Right lobe of liver (tissue), 6 donors: ENCODE measurements around the gene SLC24A3. TPM values are rescaled to one million over a fixed set of nuclear protein-coding genes. Genes with fewer than 3 reads are reported as not detected.

Source experiments
- ATAC-seq, 4 donors: fragments of 200-7000 bp; cut with Tn5 transposase; one replicate each; pipeline ENCODE4 v1.9.1; 2020; ENCODE audit warnings: mild to moderate bottlenecking in 4 of 4, moderate library complexity in 4 of 4
- DNase-seq, 3 donors: peaks; one replicate each; pipeline ENCODE4 v3.0.0-alpha.2; 2020
- H3K27ac ChIP-seq, 3 donors: fragments of 200-600 bp; one replicate each; pipeline ENCODE4 v1.8.0; 2022
- H3K27me3 ChIP-seq, 2 donors: fragments of 200-600 bp; one replicate each; pipeline ENCODE4 v1.8.0; 2022
- H3K36me3 ChIP-seq, 4 donors: fragments of 200-600 bp; sonication (generic) in 1 of 4; one replicate each; pipeline versions ENCODE4 v1.5.1 to v1.8.0; 2017 to 2022; ENCODE audit warnings: control low read depth in 1 of 4
- H3K4me1 ChIP-seq, 4 donors: fragments of 200-600 bp; sonication (generic) in 1 of 4; one replicate each; pipeline versions ENCODE4 v1.5.1 to v1.8.0; 2017 to 2022; ENCODE audit warnings: control low read depth in 1 of 4
- H3K4me3 ChIP-seq, 3 donors: fragments of 200-600 bp; one replicate each; pipeline ENCODE4 v1.8.0; 2022
- H3K9me3 ChIP-seq, 4 donors: fragments of 200-600 bp; sonication (generic) in 1 of 4; one replicate each; pipeline versions ENCODE4 v1.5.1 to v1.8.0; 2017 to 2022; ENCODE audit warnings: control low read depth in 1 of 4
- POLR2A ChIP-seq: fragments of 450-650 bp; IDR thresholded peaks from one replicate; pipeline ENCODE4 v1.6.1; 2017; ENCODE audit warnings: antibody characterized with exemption, mild to moderate bottlenecking
- WGBS: methylation state at CpG from one replicate; pipeline ENCODE4 v1.1.6; 2018; ENCODE audit warnings: low coverage, low lambda C conversion rate; ENCODE audit not compliant: insufficient coverage; ENCODE audit errors: missing lambda C conversion rate; 5-methylcytosine and 5-hydroxymethylcytosine counted together
- intact Hi-C, 2 donors: fragments of 100-400 bp; cut with DNase I; formaldehyde crosslinking; loops; one replicate each; pipeline versions ENCODE4 v1.11.2 to v1.14.1; 2022
- total RNA-seq, 6 experiments: library from RNA; depleted of rRNA in 2 of 6; stranded (reverse); fragments of >200 nt in 2 of 6; fragmentation: NEBNext Ultra II Directional in 3 of 6; extraction: Animal tissue kit (Norgen Biotek cat#: 25700) in 3 of 6; gene quantifications; one replicate each; pipeline versions ENCODE4 v1.1.0 to v1.2.4, GENCODE V29; 2016 to 2023
- TF ChIP-seq, protein P1 (sequence below), 4 donors: fragments of 200-600 bp in 3 of 4; fragments of 450-650 bp in 1 of 4; IDR thresholded peaks; one replicate each; pipeline versions ENCODE4 v1.5.1 to v1.8.0; 2016 to 2022; ENCODE audit warnings: antibody characterized with exemption in 4 of 4, mild to moderate bottlenecking in 2 of 4
- donor health status: DM: no; HTN: yes; CAD: no.
- donor health status: DM: no; HTN: no; CAD: no.
- donor health status: DM: no; HTN: no; CAD: no.
- donor health status: DM: no; HTN: yes; CAD: no.
- donor health status: DM: no; HTN: yes; CAD: no.

Gene SLC24A3
- total RNA-seq, 6 experiments from 2014 or later, result 0.06 to 0.49 (median 0.27) TPM

DNA sequence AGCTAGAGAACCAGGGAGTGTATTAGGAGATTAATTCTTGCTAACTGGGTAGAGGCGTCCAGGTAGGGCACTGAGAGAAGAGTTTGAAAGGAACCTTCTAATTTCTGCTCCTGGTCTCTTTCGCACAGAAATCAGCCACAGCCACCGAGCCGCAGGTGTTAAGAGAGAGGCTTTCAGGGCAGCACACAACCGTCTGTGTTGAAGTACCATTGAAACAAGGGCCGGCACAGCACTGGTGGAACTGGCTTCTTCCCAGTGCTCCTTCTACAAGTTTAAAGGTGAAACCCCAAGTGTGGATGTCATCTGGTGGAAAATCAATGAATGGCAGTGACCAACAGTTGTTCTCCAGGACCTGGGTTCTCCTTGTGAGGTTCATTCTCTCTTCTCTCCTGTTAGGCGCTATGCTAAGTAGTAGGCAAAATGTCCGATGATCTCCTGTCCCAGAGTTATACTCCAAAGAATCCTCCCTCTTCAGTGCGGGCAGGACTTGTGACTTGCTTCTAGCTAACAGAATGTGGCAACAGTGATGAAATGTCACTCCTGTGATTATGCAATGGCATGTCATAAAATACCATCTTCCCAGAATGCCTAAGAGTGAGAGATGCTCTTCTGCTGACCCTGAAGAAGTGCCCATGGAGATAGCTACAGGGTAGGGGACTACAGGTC lies 530.7 kb downstream of the SLC24A3 start:
- no peaks in the 10 kb centered on the region for H3K4me1 ChIP-seq
- intact Hi-C loops, result no loop called here
- DNase-seq, result no peak
- ATAC-seq, result no peak
- no peak for TF ChIP-seq POLR2A
- TF ChIP-seq, protein P1, sequence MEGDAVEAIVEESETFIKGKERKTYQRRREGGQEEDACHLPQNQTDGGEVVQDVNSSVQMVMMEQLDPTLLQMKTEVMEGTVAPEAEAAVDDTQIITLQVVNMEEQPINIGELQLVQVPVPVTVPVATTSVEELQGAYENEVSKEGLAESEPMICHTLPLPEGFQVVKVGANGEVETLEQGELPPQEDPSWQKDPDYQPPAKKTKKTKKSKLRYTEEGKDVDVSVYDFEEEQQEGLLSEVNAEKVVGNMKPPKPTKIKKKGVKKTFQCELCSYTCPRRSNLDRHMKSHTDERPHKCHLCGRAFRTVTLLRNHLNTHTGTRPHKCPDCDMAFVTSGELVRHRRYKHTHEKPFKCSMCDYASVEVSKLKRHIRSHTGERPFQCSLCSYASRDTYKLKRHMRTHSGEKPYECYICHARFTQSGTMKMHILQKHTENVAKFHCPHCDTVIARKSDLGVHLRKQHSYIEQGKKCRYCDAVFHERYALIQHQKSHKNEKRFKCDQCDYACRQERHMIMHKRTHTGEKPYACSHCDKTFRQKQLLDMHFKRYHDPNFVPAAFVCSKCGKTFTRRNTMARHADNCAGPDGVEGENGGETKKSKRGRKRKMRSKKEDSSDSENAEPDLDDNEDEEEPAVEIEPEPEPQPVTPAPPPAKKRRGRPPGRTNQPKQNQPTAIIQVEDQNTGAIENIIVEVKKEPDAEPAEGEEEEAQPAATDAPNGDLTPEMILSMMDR (IDR thresholded peaks at IDR 0.05), result no peak
- no peaks in the 10 kb centered on the region for H3K36me3 ChIP-seq
- no peaks in the 10 kb centered on the region for H3K27me3 ChIP-seq
- 58% methylated on average over 7 of the region's 9 CpGs for WGBS
- no peak overlapping the region for H3K4me3 ChIP-seq
- no peak overlapping the region for H3K27ac ChIP-seq
- no peaks in the 10 kb centered on the region for H3K9me3 ChIP-seq

DNA sequence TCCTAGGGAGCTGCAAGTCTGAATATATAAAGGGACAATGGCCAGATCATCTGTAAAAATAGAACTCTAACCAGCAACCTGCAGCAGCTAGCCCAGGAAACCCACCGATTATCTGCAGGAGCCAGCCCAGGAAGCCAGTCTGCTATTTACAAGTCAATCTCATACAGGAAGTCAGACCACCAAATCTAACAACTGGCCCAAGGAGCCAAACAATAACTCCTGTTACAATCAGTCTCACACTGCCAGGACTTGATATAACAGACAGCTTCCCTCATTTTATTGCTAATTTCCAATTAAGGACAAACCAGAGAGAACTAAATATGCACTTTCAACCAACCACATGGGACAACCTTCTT lies 531.2 kb downstream of the SLC24A3 start:
- DNase-seq, result no peak

DNA sequence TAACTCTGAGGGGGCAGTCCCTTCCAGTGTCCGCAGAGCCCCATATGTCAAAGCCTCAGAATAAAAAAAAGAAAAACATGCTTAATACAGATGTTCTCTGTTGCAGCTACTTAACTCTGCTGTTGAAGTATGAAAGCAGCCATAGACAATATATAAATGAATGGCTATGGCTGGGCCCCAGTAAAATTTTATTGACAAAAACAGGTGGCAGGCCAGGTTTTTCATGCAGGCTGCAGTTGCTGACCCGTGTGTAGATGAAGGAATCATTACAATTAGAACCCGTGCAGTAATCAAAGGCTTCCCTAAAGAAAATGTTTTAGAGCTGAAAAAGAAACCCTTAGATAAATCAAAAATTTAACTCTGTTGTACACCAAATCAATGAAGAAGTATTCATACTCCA lies 532.7 kb downstream of the SLC24A3 start:
- WGBS, result 76% methylated on average over 3 of the region's 3 CpGs
- TF ChIP-seq POLR2A, result no peak
- TF ChIP-seq, protein P1 (IDR thresholded peaks at IDR 0.05), result no peak
- intact Hi-C loops, result no loop called here
- ATAC-seq, result no peak
- no peak overlapping the region for H3K27ac ChIP-seq
- no peaks in the 10 kb centered on the region for H3K27me3 ChIP-seq
- no peak overlapping the region for H3K4me3 ChIP-seq
- DNase-seq, result no peak
- no peaks in the 10 kb centered on the region for H3K4me1 ChIP-seq
- H3K36me3 ChIP-seq, result no peaks in the 10 kb centered on the region
- H3K9me3 ChIP-seq, result no peaks in the 10 kb centered on the region

More for the DNA sequence above, 531.2 kb downstream of the SLC24A3 start:
- Histone ChIP-seq H3K9me3 (no peaks in the 10 kb centered on the region), H3K27me3 (no peaks in the 10 kb centered on the region), H3K36me3 (no peaks in the 10 kb centered on the region), H3K4me1 (no peaks in the 10 kb centered on the region), H3K4me3 (no peak overlapping the region), H3K27ac (no peak overlapping the region)
- intact Hi-C loops, result no loop called here
- TF ChIP-seq, protein P1 (IDR thresholded peaks at IDR 0.05), result no peak
- WGBS, result 67% methylated on average over 1 of the region's 1 CpG
- ATAC-seq, result no peak

DNA sequence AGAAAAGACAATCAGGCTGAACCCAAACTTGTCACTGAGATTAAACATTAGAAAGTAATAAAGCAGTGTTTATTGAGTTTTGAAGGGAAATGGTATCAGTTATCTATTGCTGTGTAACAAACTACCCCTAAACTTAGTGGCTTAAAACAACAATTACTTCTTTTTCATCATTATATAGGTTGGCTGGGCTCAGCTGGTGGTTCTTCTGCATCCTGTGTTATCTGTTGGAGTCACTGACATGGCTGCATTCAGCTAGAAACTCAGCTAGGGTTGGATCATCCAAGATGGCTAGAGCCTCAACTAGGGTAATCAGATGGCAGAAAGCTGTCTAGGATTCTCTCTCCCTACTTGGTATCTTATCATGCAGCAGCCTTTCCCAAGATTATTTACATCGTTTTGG lies 533.1 kb downstream of the SLC24A3 start:
- no peak overlapping the region for H3K27ac ChIP-seq
- H3K36me3 ChIP-seq, result no peaks in the 10 kb centered on the region
- ATAC-seq, result no peak
- no peak overlapping the region for H3K4me3 ChIP-seq
- TF ChIP-seq, protein P1 (IDR thresholded peaks at IDR 0.05), result no peak
- TF ChIP-seq POLR2A, result no peak
- no peaks in the 10 kb centered on the region for H3K4me1 ChIP-seq
- intact Hi-C loops, result no loop called here
- H3K27me3 ChIP-seq, result no peaks in the 10 kb centered on the region
- DNase-seq, result no peak
- no peaks in the 10 kb centered on the region for H3K9me3 ChIP-seq
- WGBS, result 9% methylated on average over 1 of the region's 1 CpG

DNA sequence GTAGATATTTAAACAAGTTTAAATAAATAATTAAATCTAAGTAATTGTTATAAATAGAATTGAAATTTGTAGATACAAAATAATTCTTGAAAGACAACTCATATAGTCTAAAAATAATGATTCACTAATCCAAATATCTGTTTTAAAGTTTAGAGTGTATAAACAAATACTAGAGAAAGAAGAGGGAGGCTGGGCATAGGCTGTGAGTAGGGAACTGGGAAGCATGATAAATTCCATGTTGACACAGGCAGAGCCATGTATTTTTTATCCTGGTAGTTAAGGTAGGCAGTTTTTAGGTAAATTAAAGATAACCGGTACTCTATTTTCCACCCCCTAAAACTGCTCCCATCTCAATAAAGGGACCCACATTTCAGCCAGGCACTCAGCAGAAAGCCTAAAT lies 534.0 kb downstream of the SLC24A3 start:
- no peaks in the 10 kb centered on the region for H3K9me3 ChIP-seq
- H3K27ac ChIP-seq, result no peak overlapping the region
- no peak for ATAC-seq
- no peak overlapping the region for H3K4me3 ChIP-seq
- DNase-seq, result no peak
- no peaks in the 10 kb centered on the region for H3K4me1 ChIP-seq
- WGBS, result 100% methylated on average over 1 of the region's 1 CpG
- TF ChIP-seq, protein P1 (IDR thresholded peaks at IDR 0.05), result no peak
- no peak for TF ChIP-seq POLR2A
- intact Hi-C loops, result no loop called here
- no peaks in the 10 kb centered on the region for H3K27me3 ChIP-seq
- H3K36me3 ChIP-seq, result no peaks in the 10 kb centered on the region
